Tibial artery (tissue), 4 donors: ENCODE measurements around the gene TMEM45A.

ENCODE experiments used
- DNase-seq, 2 donors: peaks; one replicate each; pipeline ENCODE4 v3.0.0-alpha.2; 2019
- H3K27ac ChIP-seq, 2 donors: fragments of 200-600 bp; sonication (generic) in 1 of 2; 1 replicate in 1 of 2; 2 replicates in 1 of 2; pipeline ENCODE4 v1.5.1; 2018 to 2019; ENCODE audit warnings: mild to moderate bottlenecking in 1 of 2
- H3K27me3 ChIP-seq, 2 donors: fragments of 200-600 bp; sonication (generic) in 1 of 2; one replicate each; pipeline versions ENCODE4 v1.5.1 to v1.6.0; 2016 to 2019
- H3K36me3 ChIP-seq, 3 donors: fragments of 200-600 bp; sonication (generic) in 2 of 3; one replicate each; pipeline ENCODE4 v1.5.1; 2016 to 2019; ENCODE audit warnings: mild to moderate bottlenecking in 2 of 3
- H3K4me1 ChIP-seq, 4 donors: fragments of 200-600 bp; sonication (generic) in 2 of 4; 1 replicate in 3 of 4; 2 replicates in 1 of 4; pipeline ENCODE4 v1.5.1; 2016 to 2019
- H3K4me3 ChIP-seq, 2 donors: fragments of 200-600 bp; sonication (generic) in 1 of 2; 1 replicate in 1 of 2; 2 replicates in 1 of 2; pipeline ENCODE4 v1.5.1; 2018 to 2019; ENCODE audit warnings: mild to moderate bottlenecking in 2 of 2
- H3K9me3 ChIP-seq, 3 donors: fragments of 200-600 bp; sonication (generic) in 1 of 3; one replicate each; pipeline ENCODE4 v1.5.1; 2016 to 2019
- CTCF ChIP-seq, 2 experiments: fragments of 200-600 bp in 1 of 2; fragments of 450-650 bp in 1 of 2; IDR thresholded peaks; one replicate each; pipeline ENCODE4 v1.5.1; 2017 to 2019; ENCODE audit warnings: antibody characterized with exemption in 2 of 2, mild to moderate bottlenecking in 1 of 2, moderate library complexity in 1 of 2
- intact Hi-C: fragments of 100-400 bp; cut with DNase I; formaldehyde crosslinking; loops from one replicate; pipeline ENCODE4 v1.15.0; 2023; ENCODE audit warnings: low total_unique reads

Gene TMEM45A

GRCh38 chr3:100563652-100564211 is 71.3 kb downstream of the TMEM45A start:
- H3K4me1 ChIP-seq: peaks cover 0 to 3% (median 0%) of the 10 kb centered on the region in 4 donors
- H3K4me3 ChIP-seq: no peak overlapping the region
- DNase-seq: no peak
- no peaks in the 10 kb centered on the region for H3K9me3 ChIP-seq
- H3K27ac ChIP-seq: no peak overlapping the region
- TF ChIP-seq CTCF (IDR thresholded peaks at IDR 0.05): no peak
- H3K27me3 ChIP-seq: no peaks in the 10 kb centered on the region
- intact Hi-C loops: no loop called here
- H3K36me3 ChIP-seq: peaks cover 0 to under 1% (median under 1%) of the 10 kb centered on the region in 3 donors

- Histone ChIP-seq H3K27me3 (no peaks in the 10 kb centered on the region), H3K36me3 (peaks cover 8 to 20% (median 18%) of the 10 kb centered on the region in 3 donors), H3K4me3 (no peak overlapping the region), H3K9me3 (no peaks in the 10 kb centered on the region), H3K27ac (no peak overlapping the region), H3K4me1 (no peaks in the 10 kb centered on the region)
- no peak for DNase-seq
- intact Hi-C loops: no loop called here
- no peak for TF ChIP-seq CTCF (IDR thresholded peaks at IDR 0.05)
These were observed 78.4 kb downstream of the TMEM45A start for GRCh38 chr3:100570811-100571210.

- TF ChIP-seq CTCF (IDR thresholded peaks at IDR 0.05): no peak
- intact Hi-C loops: no loop called here
- Histone ChIP-seq H3K36me3 (peaks cover 12 to 13% (median 12%) of the 10 kb centered on the region in 3 donors), H3K4me3 (no peak overlapping the region), H3K27ac (no peak overlapping the region), H3K4me1 (no peaks in the 10 kb centered on the region), H3K9me3 (no peaks in the 10 kb centered on the region), H3K27me3 (no peaks in the 10 kb centered on the region)
- DNase-seq: no peak
These were observed 82.1 kb downstream of the TMEM45A start for GRCh38 chr3:100574536-100574935.

- Histone ChIP-seq H3K27ac (no peak overlapping the region), H3K9me3 (no peaks in the 10 kb centered on the region), H3K4me3 (no peak overlapping the region), H3K27me3 (no peaks in the 10 kb centered on the region), H3K4me1 (no peaks in the 10 kb centered on the region), H3K36me3 (peaks cover 2 to 8% (median 5%) of the 10 kb centered on the region in 3 donors)
- intact Hi-C loops: no loop called here
- no peak for TF ChIP-seq CTCF (IDR thresholded peaks at IDR 0.05)
- DNase-seq: no peak
These were observed 83.3 kb downstream of the TMEM45A start for GRCh38 chr3:100575704-100576103.

- no peak for TF ChIP-seq CTCF (IDR thresholded peaks at IDR 0.05)
- Histone ChIP-seq H3K27ac (no peak overlapping the region), H3K36me3 (peaks cover 0 to 5% (median 0%) of the 10 kb centered on the region in 3 donors)
These were observed 85.1 kb downstream of the TMEM45A start for GRCh38 chr3:100577382-100578008.

More at GRCh38 chr3:100577382-100578008, 85.1 kb downstream of the TMEM45A start:
- intact Hi-C loops: no loop called here
- peaks cover 0 to 10% (median 5%) of the 10 kb centered on the region in 4 donors for H3K4me1 ChIP-seq
- H3K4me3 ChIP-seq: no peak overlapping the region
- DNase-seq: no peak
- H3K27me3 ChIP-seq: no peaks in the 10 kb centered on the region
- no peaks in the 10 kb centered on the region for H3K9me3 ChIP-seq
